T-helper 1 cell (primary cell): ENCODE data around the gene ARSI.

Experiments
- DNase-seq, 5 donors: peaks; one replicate each; pipeline ENCODE4 v3.0.0-alpha.2; 2012 to 2020
- total RNA-seq, 4 donors: gene quantifications; one replicate each; lab custom pipeline; 2026; lab: John Stamatoyannopoulos, UW

Gene ARSI
- 0 reads per million in 4 donors for total RNA-seq

GRCh38 chr5:150302301-150303069, at the start of gene ARSI:
Gene ARSI, minus strand, starts transcription at chr5:150302905. Its CDS starts 532 bp downstream, at chr5:150302373.
- DNase-seq: no peak

- DNase-seq: peak in 2 of 5 donors; percentile 13 to 52
These were observed 48.0 kb upstream of the ARSI start for GRCh38 chr5:150350524-150351344.

- DNase-seq: no peak
These were observed 47.1 kb upstream of the ARSI start for GRCh38 chr5:150349681-150350275.

DNA sequence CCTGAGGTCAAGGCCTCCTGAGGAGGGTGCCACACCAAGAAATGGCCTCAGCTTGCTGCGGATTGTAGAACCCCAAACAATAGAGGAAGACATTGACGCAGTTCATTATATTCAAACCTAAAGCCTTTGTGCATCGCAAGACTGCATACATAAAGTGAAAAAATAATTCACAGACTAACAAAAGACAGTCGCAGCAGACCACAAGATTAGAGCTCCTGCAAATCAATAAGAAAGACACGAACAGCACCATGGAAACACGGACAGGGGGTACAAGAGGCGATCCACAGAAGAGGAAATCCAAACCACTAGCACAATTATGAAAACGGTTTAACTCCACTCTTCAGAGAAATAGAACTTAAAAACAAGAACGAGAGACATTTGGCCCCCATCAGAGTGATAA, 44.7 kb upstream of the ARSI start:
- DNase-seq: no peak

DNA sequence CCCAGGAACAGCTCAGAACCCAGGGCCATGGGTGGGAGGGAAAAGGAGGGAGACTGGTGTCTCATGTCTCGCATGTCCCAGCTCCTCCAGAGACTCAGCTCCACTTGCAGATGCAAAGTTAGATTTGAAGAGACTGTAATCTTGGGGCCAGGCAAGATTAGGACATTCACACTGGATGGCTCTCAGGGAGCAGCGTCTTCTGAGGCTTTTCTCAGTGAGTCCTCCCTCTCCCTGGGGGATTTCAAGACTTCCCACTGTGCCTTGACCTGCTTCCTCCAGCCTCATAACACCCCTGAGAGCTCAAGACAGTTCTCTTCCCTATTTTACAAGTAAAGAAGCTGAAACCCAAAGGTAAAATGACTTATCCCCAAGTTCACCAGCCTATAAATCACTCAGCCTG, 44.3 kb upstream of the ARSI start:
- DNase-seq: no peak

DNA sequence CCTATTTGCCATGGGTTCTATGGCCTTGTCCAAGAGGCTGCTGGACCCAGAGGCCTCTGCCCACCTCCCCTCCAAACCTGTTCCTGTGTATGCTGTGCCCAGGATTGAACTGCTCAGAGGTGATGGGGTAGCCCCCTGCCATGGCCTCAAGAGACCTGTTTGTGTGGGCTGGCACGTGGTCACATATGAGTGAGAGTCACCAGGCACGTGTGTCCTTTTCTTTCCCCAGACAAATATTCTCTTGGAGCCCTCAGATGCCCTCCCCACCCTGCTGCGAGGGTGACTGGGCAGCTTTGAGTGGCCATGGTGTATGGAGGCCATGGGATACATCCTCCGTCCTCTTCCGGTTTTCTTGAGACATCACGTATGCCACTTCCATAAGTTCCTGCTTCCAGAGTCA, 43.9 kb upstream of the ARSI start:
- no peak for DNase-seq

DNA sequence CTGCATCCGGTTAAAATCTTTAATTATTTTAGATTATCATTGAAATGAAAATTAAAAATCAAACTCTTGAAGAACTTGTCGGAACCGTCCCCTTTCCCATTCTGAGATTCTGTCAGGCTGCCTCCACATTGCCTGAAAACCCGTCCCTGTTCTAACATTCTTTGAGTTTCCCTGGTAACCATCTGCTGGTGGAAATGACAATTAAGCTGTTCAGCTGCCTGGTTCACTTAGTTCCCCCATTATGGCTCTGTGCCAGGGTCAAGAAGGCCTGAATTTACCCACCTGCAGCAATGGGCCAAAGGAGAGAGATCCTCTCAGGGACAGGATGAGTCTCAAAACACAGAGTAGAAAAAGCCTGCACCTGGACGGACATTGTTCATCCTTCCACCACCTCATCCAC, 43.0 kb upstream of the ARSI start:
- DNase-seq: no peak

DNA sequence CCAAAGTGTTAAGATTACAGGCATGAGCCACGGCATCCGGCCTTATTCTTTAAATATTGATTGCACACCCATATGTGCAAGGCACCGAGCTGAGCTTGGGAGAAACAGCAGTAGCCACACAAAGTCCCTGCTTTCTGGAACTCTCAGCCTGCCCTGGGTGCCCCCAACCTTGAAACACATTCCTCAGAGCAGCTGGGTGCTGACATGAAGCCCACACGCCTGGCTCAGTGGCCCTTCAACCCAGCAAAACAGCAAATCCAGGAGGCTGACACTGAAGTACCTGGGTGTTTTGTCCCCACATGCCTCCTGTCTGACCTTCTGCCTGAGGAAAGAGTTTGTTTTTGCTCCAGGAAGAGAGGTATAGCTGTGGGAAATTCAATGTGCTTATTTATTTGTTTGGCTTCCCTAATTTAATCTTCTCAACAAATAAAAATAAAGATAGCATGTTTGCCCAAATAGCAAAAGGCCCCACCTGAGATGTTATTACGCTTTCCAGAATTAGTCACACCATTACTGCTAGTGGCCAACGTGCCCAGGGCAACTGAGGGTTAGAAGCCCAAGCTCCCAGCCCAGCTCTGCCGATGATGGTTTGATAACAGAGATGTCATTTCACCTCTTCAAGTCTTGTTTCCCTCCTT, 41.4 kb upstream of the ARSI start:
- DNase-seq: no peak

DNA sequence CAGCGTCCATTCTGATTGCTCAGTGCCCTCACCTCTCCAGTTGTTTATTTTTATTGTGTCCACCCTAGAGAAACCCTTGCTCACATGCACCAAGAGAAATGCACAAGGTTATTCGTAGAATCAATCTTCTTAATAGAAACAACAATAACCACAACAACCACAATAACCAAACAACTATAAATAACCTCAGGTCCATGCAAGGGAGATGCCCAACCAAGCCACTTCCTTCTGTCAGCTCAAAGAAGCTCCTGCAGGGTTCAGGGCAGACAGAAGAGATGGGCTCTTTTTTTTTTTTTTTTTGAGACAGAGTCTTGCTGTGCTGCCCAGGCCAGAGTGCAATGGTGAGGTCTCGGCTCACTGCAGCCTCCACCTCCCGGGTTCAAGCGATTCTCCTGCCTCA, 39.9 kb upstream of the ARSI start:
- peak in 1 of 5 donors; percentile 7 for DNase-seq

DNA sequence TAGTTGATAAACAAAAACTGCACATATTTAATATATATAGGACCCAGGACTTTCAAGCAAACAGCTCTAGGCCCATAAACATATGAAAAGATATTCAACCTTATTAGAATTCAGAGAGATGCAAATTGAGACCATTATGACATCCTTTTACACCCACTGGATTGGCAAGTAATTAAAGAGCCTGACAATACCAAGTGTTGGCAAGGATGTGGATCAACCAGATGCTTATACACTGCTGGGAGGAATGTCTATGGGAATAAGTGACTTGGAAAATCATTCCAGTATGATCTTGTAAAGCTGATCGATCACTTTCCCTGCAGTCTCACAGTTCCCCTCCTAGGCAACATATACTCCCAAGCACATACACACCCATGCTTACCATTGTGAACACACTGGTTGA, 39.3 kb upstream of the ARSI start:
- DNase-seq: no peak

DNA sequence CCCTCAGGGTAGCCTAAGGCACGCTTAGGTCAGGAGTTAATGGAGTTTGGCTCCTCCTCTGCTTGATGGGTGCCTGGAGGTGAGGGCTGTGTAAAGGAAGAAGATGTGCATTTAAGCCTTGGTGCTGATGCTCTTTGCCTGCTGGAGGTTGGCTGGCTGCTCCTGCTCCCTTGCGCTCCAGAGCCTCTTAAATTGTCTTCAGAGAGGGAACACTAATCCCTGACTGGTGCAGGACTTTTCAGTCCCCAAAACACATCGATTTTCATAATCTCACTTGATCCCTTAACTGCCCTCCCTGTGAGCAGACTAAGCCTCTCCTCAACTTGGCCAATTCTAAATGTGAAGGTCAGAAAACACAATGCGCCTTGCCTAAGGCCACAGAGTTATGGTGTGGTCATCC, 38.6 kb upstream of the ARSI start:
- DNase-seq: no peak

- no peak for DNase-seq
These were observed 38.0 kb upstream of the ARSI start for GRCh38 chr5:150340614-150341255.

- no peak for DNase-seq
These were observed 37.1 kb upstream of the ARSI start for GRCh38 chr5:150339841-150340240.

DNA sequence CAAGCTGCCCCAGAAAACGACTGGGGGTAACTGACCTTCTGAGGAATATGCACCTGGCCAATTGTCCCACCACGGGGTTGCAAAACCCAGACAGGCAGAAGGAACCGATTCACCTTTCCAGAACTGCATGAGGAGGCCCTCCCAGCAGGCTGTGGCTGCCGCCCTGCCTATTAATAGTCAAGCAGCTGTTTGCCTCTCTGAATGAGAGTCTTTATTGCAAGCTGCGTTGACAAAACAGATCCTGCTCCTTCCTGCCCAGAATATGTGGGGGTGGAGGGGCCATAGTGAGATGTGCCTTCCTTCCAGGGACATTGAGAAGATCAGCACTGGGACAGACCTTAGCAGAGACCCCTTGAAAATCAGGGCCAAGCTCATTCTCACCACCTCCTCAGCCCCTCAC, 36.5 kb upstream of the ARSI start:
- DNase-seq: no peak

DNA sequence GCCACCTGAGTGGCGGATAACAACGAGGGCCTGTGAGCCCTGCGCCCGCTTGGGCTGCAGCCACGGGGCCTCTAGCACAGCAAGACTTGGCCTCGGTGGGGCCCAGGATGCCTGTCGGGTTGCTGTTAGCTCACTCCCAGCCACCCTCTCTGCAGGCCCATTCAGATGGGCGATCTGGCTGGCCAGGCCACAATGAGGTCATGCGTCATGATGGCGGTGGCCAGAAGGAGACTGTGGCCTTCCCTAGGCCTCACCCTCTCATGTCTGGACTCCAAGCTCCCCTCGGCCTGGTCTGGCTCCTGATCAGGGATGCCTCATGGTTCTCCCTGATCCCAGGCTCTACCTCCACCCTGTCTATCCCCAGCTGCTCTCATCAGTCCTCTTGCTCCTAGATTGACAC, 35.8 kb upstream of the ARSI start:
- no peak for DNase-seq

- no peak for DNase-seq
These were observed 33.1 kb upstream of the ARSI start for GRCh38 chr5:150335778-150336177.

DNA sequence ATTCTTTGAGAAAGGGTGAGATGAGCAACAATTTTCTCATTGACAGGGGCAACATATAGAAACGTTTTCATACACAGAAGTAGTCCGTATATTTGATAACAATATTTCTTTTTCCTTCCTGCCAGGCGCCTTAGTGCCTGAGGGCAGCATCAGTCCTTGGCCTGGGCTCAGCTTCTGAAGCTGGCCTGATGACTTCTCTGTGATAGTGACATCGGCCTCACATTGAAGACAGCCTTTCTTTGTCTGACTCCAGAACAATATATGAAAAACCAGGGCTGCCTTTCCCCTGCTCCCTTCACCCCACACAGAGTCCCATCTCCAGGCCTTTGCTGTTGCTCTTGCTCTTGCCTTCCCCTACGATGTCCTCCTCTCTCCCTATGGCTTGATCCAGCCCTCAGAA, 30.7 kb upstream of the ARSI start:
- DNase-seq: no peak

DNA sequence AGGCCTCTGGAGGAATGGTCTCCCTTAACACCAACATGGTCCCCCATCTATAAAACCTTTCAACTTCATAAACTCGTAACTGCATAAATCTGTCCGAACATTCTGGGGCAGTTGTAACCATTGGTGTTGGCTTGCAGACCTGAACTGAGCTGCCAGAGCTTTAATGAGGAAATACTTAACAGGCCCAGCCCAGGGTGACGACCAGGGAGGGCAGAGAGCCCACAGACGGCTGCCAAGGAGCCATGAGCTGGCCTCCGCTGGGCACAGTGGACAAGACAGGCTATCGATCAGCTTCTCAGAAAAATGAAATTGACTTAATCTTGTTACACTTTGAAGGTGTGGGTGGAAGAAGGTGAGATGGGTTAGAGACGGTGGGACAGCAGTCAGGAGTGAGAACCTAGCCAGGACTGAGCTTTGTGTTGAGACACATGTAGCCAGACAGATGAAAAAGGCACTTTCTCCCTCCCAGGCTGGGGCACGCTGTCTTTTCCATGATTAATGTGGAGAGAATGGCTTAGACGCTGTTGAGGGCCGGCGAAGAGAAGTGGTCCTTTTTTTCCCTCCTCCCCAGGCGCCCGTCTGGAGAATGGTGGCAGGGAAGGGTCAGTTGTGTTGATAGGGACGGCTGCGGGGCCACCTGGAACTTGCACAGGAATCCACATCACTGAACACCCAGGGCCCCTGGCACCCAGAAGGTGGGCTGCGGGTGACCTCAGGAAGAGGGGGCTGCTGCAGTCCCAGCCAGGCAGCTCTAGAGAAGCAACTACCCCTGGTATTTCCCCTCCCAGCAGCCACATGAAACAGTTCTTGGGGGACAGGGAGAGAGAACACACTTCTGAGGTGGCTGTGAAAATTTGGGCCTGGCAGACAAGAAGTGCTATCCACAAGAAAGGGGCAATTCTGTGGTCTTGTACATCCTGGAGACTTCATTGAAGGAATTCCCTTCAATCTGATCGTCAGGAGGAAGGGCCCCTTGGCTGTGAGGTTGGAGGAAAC, 27.5 kb upstream of the ARSI start:
- no peak for DNase-seq

DNA sequence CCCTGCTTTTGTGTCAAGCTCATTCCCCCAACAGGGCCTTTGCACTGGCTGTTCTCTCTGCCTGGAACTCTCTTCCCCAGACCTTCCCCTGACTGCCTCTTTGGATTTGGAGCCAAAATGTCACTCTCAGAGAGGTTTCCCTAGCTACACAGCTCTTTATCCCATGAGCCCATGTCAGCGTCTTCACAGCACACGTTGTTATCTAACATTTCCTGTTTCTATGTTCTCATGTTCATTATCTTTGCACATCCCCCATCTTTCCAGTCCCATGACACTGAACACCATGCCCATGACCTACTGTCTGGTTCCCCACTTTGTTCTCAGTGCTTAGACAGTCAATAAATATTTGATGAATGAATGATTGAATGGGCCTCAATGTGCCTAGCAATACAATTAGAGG, 26.3 kb upstream of the ARSI start:
- no peak for DNase-seq

DNA sequence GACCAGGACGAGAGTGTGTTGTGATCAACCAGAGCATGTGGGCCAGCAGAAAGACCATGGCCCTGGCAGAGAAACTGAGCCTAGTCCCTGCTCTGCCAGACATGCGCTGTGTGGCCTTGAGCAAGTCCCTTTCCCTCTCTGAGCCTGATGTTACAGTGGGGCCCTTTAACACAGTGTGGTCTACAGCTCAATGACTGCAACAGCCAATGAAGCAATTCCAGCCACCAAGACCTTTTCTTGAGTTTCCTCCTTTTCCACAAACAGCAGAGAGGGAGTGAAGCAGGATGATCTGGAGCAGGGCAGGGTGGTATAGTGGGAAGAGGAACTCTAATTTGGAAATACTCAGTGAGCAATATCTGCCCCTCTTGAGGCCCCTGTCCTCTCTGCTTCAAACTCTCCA, 25.8 kb upstream of the ARSI start:
- no peak for DNase-seq

- no peak for DNase-seq
These were observed 24.4 kb upstream of the ARSI start for GRCh38 chr5:150327139-150327538.
